Ishikawa (cell line): ENCODE measurements around the gene SH3RF1.

Experiments used
- CEBPB ChIP-seq: IDR thresholded peaks from 2 replicates; pipeline ENCODE4 v1.6.1; 2012
- CREB1 ChIP-seq: IDR thresholded peaks from 2 replicates; pipeline ENCODE4 v1.6.1; 2012; ENCODE audit warnings: low read depth
- EGR1 ChIP-seq: IDR thresholded peaks from 2 replicates; pipeline ENCODE4 v1.6.1; 2012
- EP300 ChIP-seq: IDR thresholded peaks from 2 replicates; pipeline ENCODE4 v1.6.1; 2012; ENCODE audit warnings: borderline replicate concordance
- FOXM1 ChIP-seq: IDR thresholded peaks from 2 replicates; pipeline ENCODE4 v1.6.1; 2012; ENCODE audit warnings: low read depth, borderline replicate concordance
- NFIC ChIP-seq: IDR thresholded peaks from 2 replicates; pipeline ENCODE4 v1.6.1; 2012
- RAD21 ChIP-seq: IDR thresholded peaks from 2 replicates; pipeline ENCODE4 v1.6.1; 2012; ENCODE audit warnings: low read depth
- TAF1 ChIP-seq: IDR thresholded peaks from 2 replicates; pipeline ENCODE4 v1.6.1; 2012; ENCODE audit warnings: low read depth, mild to moderate bottlenecking
- TCF12 ChIP-seq: IDR thresholded peaks from 2 replicates; pipeline ENCODE4 v1.6.1; 2012; ENCODE audit warnings: low read depth
- TEAD4 ChIP-seq: IDR thresholded peaks from 2 replicates; pipeline ENCODE4 v1.6.1; 2012
- YY1 ChIP-seq: IDR thresholded peaks from 2 replicates; pipeline ENCODE4 v1.6.1; 2012; ENCODE audit warnings: low read depth
- ZBTB7A ChIP-seq: IDR thresholded peaks from 2 replicates; pipeline ENCODE4 v1.6.1; 2012; ENCODE audit warnings: low read depth
- TF ChIP-seq, protein P1 (sequence below): IDR thresholded peaks from 2 replicates; pipeline ENCODE4 v1.6.1; 2012; ENCODE audit warnings: low read depth, mild to moderate bottlenecking
- TF ChIP-seq, protein P2 (sequence below): IDR thresholded peaks from 2 replicates; pipeline ENCODE4 v1.6.1; 2012
- TF ChIP-seq, protein P3 (sequence below): IDR thresholded peaks from 2 replicates; pipeline ENCODE4 v1.6.1; 2012

Gene SH3RF1

DNA sequence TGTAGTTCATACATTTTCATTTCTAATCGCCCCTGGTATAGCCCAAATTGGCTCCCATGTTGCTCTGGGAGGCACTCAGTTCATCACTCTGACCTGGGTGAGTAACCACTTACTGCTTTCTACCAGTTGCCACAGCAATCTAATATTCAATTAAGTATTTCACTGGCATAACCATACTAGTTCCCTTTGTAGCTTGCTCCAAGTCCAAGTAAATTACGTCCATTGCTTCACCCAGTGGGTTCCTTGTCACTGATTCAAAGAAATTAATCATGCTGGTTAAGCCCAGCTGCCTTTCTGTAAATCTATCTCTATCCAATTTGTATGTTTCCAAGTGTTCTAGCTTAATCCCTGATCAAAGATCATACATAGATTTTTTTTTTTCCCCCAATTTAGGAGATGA is 168.7 kb downstream of the SH3RF1 start:
- TF ChIP-seq, protein P1, sequence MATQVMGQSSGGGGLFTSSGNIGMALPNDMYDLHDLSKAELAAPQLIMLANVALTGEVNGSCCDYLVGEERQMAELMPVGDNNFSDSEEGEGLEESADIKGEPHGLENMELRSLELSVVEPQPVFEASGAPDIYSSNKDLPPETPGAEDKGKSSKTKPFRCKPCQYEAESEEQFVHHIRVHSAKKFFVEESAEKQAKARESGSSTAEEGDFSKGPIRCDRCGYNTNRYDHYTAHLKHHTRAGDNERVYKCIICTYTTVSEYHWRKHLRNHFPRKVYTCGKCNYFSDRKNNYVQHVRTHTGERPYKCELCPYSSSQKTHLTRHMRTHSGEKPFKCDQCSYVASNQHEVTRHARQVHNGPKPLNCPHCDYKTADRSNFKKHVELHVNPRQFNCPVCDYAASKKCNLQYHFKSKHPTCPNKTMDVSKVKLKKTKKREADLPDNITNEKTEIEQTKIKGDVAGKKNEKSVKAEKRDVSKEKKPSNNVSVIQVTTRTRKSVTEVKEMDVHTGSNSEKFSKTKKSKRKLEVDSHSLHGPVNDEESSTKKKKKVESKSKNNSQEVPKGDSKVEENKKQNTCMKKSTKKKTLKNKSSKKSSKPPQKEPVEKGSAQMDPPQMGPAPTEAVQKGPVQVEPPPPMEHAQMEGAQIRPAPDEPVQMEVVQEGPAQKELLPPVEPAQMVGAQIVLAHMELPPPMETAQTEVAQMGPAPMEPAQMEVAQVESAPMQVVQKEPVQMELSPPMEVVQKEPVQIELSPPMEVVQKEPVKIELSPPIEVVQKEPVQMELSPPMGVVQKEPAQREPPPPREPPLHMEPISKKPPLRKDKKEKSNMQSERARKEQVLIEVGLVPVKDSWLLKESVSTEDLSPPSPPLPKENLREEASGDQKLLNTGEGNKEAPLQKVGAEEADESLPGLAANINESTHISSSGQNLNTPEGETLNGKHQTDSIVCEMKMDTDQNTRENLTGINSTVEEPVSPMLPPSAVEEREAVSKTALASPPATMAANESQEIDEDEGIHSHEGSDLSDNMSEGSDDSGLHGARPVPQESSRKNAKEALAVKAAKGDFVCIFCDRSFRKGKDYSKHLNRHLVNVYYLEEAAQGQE: no peak
- TF ChIP-seq TCF12: no peak
- TF ChIP-seq ZBTB7A: no peak
- no peak for TF ChIP-seq FOXM1
- no peak for TF ChIP-seq YY1
- TF ChIP-seq, protein P2, sequence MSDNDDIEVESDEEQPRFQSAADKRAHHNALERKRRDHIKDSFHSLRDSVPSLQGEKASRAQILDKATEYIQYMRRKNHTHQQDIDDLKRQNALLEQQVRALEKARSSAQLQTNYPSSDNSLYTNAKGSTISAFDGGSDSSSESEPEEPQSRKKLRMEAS: no peak
- no peak for TF ChIP-seq CREB1
- no peak for TF ChIP-seq NFIC
- no peak for TF ChIP-seq RAD21
- TF ChIP-seq EP300: no peak
- TF ChIP-seq CEBPB: no peak
- TF ChIP-seq TEAD4: no peak
- TF ChIP-seq TAF1: no peak
- TF ChIP-seq, protein P3, sequence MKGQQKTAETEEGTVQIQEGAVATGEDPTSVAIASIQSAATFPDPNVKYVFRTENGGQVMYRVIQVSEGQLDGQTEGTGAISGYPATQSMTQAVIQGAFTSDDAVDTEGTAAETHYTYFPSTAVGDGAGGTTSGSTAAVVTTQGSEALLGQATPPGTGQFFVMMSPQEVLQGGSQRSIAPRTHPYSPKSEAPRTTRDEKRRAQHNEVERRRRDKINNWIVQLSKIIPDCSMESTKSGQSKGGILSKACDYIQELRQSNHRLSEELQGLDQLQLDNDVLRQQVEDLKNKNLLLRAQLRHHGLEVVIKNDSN: no peak
- TF ChIP-seq EGR1: no peak

DNA sequence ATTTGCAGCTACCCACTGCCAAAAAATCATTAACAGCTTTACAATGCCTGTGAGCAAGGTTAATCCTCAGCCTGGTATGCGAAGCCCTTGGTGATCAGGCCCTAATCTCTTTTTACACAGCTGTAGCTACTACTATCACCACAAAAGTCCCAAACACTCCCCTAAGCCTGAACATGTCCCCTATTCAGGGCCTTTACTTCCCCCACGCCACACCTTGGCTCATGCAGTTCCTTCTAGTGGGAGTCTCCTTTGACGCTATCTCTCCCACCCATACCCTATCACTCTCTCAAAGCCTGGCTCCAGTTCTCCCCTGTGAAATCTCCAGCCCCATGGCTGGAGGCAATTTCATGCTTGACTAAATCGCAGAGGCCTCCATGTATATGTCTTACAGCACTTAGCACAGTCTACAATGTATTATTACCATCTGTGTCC is 170.1 kb downstream of the SH3RF1 start:
- TF ChIP-seq YY1 (no peak), TCF12 (no peak), ZBTB7A (no peak), RAD21 (no peak), NFIC (no peak), CEBPB (no peak), TAF1 (no peak), TEAD4 (no peak), EP300 (no peak)
- TF ChIP-seq, protein P2: no peak
- TF ChIP-seq, protein P3: no peak
- TF ChIP-seq, protein P1: no peak

DNA sequence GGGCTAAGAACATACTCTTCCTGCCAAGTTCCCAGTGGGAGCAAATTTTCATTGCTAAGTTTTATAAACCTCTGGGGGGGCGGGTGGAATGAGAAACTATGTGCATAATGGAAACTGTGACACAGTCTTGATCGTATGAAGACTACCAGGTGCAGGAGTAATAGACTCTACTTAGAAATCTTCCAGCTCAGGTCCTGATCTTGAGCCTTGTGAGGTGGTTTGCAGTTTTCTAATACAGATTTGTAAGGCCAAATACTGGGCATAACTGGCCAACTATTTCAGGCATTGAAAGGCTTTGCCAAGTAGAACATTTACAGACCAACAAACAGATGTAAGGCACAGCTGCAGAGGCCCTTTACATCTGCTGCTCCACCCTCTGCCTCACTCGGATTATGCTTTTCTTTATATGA is 171.0 kb downstream of the SH3RF1 start:
- TF ChIP-seq NFIC: no peak
- no peak for TF ChIP-seq FOXM1
- no peak for TF ChIP-seq ZBTB7A
- TF ChIP-seq RAD21: no peak
- TF ChIP-seq CREB1: no peak
- TF ChIP-seq, protein P1: no peak
- no peak for TF ChIP-seq EP300
- TF ChIP-seq TEAD4: no peak
- no peak for TF ChIP-seq CEBPB
- TF ChIP-seq YY1: no peak
- TF ChIP-seq, protein P3: no peak
- no peak for TF ChIP-seq TAF1
- TF ChIP-seq, protein P2: no peak
- TF ChIP-seq TCF12: no peak
- TF ChIP-seq EGR1: no peak
